Measurements from ENCODE around the gene CDH15.

Gene CDH15

GRCh38 chr16:89159066-89159849 is 12.3 kb upstream of the CDH15 start:
- TF ChIP-seq ZNF624 (tag by site-specific recombination; IDR thresholded peaks at IDR 0.05) (no peak), ZNF585B (tag by site-specific recombination; IDR thresholded peaks at IDR 0.05) (no peak), KLF7 (tag by site-specific recombination; IDR thresholded peaks at IDR 0.05; ENCODE audit: borderline replicate concordance) (no peak), ZNF404 (tag by site-specific recombination; IDR thresholded peaks at IDR 0.05) (no peak), OVOL3 (tag by site-specific recombination; IDR thresholded peaks at IDR 0.05) (no peak), ZFP37 (tag by site-specific recombination; IDR thresholded peaks at IDR 0.05) (no peak), SP7 (tag by site-specific recombination; IDR thresholded peaks at IDR 0.05) (no peak), ZNF148 (tag by site-specific recombination; IDR thresholded peaks at IDR 0.05; ENCODE audit: borderline replicate concordance) (no peak), ZNF311 (tag by site-specific recombination; IDR thresholded peaks at IDR 0.05; ENCODE audit: borderline replicate concordance) (no peak), ZNF510 (tag by site-specific recombination; IDR thresholded peaks at IDR 0.05; ENCODE audit: insufficient replicate concordance) (no peak), ZNF660 (tag by site-specific recombination; IDR thresholded peaks at IDR 0.05) (no peak), ZNF664 (tag by site-specific recombination; IDR thresholded peaks at IDR 0.05) (no peak), ZNF677 (tag by site-specific recombination; IDR thresholded peaks at IDR 0.05) (no peak)
- TF ChIP-seq, protein P1, sequence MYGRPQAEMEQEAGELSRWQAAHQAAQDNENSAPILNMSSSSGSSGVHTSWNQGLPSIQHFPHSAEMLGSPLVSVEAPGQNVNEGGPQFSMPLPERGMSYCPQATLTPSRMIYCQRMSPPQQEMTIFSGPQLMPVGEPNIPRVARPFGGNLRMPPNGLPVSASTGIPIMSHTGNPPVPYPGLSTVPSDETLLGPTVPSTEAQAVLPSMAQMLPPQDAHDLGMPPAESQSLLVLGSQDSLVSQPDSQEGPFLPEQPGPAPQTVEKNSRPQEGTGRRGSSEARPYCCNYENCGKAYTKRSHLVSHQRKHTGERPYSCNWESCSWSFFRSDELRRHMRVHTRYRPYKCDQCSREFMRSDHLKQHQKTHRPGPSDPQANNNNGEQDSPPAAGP (tag by site-specific recombination; IDR thresholded peaks at IDR 0.05) = no peak
- TF ChIP-seq, protein P2, sequence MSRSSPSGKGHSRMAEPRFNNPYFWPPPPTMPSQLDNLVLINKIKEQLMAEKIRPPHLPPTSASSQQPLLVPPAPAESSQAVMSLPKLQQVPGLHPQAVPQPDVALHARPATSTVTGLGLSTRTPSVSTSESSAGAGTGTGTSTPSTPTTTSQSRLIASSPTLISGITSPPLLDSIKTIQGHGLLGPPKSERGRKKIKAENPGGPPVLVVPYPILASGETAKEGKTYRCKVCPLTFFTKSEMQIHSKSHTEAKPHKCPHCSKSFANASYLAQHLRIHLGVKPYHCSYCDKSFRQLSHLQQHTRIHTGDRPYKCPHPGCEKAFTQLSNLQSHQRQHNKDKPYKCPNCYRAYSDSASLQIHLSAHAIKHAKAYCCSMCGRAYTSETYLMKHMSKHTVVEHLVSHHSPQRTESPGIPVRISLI (tag by site-specific recombination; IDR thresholded peaks at IDR 0.05) = no peak
- TF ChIP-seq, protein P3, sequence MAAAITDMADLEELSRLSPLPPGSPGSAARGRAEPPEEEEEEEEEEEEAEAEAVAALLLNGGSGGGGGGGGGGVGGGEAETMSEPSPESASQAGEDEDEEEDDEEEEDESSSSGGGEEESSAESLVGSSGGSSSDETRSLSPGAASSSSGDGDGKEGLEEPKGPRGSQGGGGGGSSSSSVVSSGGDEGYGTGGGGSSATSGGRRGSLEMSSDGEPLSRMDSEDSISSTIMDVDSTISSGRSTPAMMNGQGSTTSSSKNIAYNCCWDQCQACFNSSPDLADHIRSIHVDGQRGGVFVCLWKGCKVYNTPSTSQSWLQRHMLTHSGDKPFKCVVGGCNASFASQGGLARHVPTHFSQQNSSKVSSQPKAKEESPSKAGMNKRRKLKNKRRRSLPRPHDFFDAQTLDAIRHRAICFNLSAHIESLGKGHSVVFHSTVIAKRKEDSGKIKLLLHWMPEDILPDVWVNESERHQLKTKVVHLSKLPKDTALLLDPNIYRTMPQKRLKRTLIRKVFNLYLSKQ (tag by site-specific recombination; IDR thresholded peaks at IDR 0.05; ENCODE audit: borderline replicate concordance) = no peak
- H3K9me3 ChIP-seq (ENCODE audit: control insufficient read depth, insufficient read depth, low read depth, low read length) = no peaks in the 10 kb centered on the region
- no peaks in the 10 kb centered on the region for H3K36me3 ChIP-seq (ENCODE audit: control insufficient read depth in 2 of 2, insufficient read depth in 1 of 2, low read length in 2 of 2)
- CTCF ChIA-PET = no interaction called here
- POLR2A ChIA-PET = no interaction called here
- no peak overlapping the region for H3K27ac ChIP-seq (ENCODE audit: extremely low read depth, low read depth, low read length)
- H3K4me3 ChIP-seq (ENCODE audit: low read depth, low read length) = no peak overlapping the region
- H3K4me1 ChIP-seq (ENCODE audit: control insufficient read depth, insufficient read depth, low read length) = no peaks in the 10 kb centered on the region

GRCh38 chr16:89159850-89160354 is 11.6 kb upstream of the CDH15 start:
- H3K4me3 ChIP-seq (ENCODE audit: low read depth, low read length) = no peak overlapping the region
- CTCF ChIA-PET = interaction anchor here (0.5 kb wide), 1 partner anchor 422 kb away, joined by 3 read pairs; no protein-coding TSS in a partner anchor
- TF ChIP-seq ZNF133 (tag by site-specific recombination; IDR thresholded peaks at IDR 0.05) (no peak), ZNF544 (tag by site-specific recombination; IDR thresholded peaks at IDR 0.05) (no peak), ZNF114 (tag by site-specific recombination; IDR thresholded peaks at IDR 0.05) (no peak), ZNF677 (tag by site-specific recombination; IDR thresholded peaks at IDR 0.05) (no peak), HOXA7 (CRISPR knock-in tag; IDR thresholded peaks at IDR 0.05; ENCODE audit: borderline replicate concordance) (no peak), ZNF747 (tag by site-specific recombination; IDR thresholded peaks at IDR 0.05) (no peak), ZNF302 (tag by site-specific recombination; IDR thresholded peaks at IDR 0.05; ENCODE audit: low read depth) (no peak), ZNF548 (tag by site-specific recombination; IDR thresholded peaks at IDR 0.05) (no peak), ZNF280C (tag by site-specific recombination; IDR thresholded peaks at IDR 0.05) (no peak)
- H3K27ac ChIP-seq (ENCODE audit: extremely low read depth, low read depth, low read length) = no peak overlapping the region
- H3K4me1 ChIP-seq (ENCODE audit: control insufficient read depth, insufficient read depth, low read length) = no peaks in the 10 kb centered on the region
- POLR2A ChIA-PET = no interaction called here
- H3K36me3 ChIP-seq (ENCODE audit: control insufficient read depth in 2 of 2, insufficient read depth in 1 of 2, low read length in 2 of 2) = no peaks in the 10 kb centered on the region
- H3K9me3 ChIP-seq (ENCODE audit: control insufficient read depth, insufficient read depth, low read depth, low read length) = no peaks in the 10 kb centered on the region
